GM19468 (cell line): ENCODE results near the gene PRAC2.

Source experiments
- ATAC-seq: cut with Tn5 transposase; IDR thresholded peaks from one replicate; pipeline ENCODE4 v1.9.1; 2021; ENCODE audit warnings: mild to moderate bottlenecking, moderate library complexity, moderate number of reproducible peaks; ENCODE audit not compliant: unreplicated experiment; ENCODE audit errors: extremely low read depth

The PRAC2 gene

GRCh38 chr17:48719642-48720265, 3.2 kb upstream of the PRAC2 start:
- no peak for ATAC-seq

DNA sequence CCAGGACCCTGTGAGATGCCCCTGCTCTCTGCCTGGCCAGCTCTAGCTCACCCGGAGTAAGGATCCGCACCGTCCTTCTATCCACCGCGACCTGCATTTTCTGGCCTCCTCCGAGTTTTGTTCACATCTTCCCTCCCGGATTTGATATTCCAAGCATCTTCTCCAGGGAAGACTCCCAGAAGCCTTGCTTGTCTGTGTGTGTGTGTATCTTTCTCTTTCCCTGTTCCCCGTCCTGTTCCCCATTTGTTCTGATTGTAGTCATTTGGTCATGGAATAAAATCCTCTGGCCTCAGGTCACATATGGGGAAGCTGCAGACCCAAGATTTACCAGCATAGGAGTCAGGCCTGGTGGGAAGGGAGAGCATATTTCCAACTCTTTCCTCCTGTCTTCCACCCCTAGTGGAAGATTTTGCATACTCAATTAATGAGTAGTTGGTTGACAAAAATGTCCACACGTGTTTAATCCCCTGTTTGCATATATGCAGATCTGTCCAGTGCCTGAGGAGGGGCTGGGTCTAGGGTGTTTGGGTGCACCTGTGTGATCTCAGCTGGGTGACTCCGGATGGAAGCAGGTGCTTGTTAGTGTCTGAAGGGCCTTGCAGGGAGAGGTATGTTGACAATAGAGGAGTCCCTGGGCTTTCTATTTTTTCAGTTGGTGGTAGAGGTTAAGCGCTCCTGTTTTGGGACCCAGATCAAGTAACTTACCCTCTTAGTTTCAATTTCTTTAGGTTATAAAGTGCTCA, 2.5 kb upstream of the PRAC2 start:
- no peak for ATAC-seq

DNA sequence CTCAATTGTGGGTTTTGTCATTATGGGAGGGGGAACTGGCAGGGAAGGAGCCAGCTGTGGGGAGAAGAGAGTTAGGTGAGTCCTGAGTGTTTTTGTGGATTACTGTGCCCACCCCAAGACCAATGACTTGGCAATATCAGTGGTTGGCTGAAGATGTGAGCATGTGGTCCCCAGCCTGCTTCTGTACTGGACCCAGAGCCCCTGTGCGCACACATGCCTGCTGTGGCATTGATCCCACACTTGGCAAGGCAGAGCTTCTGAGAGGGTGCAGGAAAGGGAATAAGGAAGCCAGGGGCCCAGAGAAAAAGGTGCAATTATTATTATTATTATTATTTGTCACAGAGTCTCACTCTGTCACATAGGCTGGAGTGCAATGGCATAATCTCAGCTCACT, 2.0 kb upstream of the PRAC2 start:
- no peak for ATAC-seq

- no peak for ATAC-seq
These were observed 631 bp upstream of the PRAC2 start, which contains the start of gene PRAC1 for GRCh38 chr17:48722201-48722907. Gene PRAC1, minus strand, starts transcription at chr17:48722518. Its CDS starts 126 bp downstream, at chr17:48722392.

- ATAC-seq: no peak
These were observed 652 bp downstream of the PRAC2 start for GRCh38 chr17:48723423-48724250.

DNA sequence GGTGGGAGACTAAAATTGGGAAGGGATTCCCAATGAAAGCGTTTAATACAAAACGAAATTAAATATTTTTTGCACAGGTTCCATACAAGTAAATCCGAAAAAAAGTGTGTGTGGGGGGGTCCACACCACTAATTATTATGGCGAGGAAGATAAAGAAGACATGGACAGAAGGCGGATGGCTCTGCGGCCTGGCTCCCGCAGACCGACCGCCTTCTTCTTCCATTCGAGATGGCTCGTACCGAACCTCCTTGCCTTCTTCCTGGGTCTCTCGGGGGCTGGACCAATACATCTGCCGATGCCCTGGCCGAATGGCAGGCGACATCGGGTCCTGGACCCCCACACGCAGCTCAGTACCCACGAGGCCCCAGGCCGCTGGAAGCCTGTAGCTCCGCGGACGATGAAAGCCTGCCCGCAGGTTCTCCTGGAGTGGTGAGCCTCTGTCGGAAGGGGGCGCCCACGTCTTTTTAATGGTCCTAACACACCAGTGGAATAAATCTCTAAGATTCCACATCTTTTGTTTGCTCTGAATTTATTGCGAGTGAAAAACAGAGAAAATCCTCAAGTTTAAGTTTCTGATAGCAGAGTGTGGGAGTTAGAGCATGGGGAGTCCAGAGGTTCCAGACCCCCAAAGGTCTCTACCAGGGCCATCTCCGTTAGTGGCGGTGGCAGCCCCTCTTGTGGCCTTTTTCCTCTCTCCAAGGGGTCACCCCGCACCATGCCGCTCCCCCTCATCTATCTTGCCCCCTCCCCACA, 1.4 kb downstream of the PRAC2 start:
- ATAC-seq: no peak

DNA sequence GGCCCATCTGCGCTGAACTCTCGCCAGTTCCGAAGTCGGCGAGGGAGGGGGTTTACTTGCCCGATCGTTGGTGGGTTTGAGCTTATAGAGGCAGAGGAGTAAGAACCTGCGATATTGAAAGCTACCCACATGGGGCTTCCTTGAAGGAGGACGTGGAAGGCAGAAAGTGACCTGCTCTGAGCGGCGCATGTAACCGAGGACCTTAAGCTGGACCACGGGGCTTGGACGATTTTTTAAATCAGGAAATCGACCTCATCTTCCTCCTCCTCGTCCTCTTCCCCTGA, 2.0 kb downstream of the PRAC2 start:
- ATAC-seq: no peak

GRCh38 chr17:48725288-48726064, 2.5 kb downstream of the PRAC2 start:
- no peak for ATAC-seq

DNA sequence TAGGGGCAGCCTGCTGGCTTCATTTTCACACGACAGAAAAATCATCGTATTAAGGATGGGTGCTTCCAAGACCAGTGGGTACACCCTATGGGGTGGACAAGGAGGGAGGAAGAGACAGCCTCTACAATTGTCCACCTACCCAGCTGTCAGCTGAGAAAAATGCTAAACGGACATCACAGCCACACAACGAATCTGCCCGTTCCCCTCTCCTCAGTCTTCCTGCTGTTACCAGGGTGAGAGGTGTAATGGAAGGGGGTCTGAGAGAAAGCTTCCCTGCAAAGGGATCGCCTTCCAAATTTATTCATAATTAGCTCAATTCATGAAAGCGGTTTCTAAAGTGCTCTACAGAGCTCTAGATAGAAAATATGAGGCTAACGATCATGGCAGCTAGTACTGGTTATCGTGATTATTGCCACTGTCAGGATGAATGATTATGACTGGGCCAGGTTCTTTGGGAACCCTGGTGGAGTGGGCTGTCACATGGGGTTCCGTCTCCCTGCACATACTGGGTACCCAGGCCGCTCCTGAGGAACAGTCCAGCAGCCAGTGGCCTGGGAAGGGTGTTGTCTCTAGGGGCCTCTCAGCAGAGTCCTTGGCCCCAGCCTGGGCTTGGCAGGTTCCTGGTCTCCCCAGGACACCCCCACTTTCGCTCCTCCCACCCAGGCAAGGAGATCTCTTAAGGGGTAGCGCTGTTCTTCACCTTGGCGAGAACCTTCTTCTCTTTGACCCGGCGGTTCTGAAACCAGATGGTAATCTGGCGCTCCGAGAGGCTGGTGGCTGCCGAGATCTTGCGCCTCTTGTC, 3.3 kb downstream of the PRAC2 start:
- no peak for ATAC-seq

- no peak for ATAC-seq
These were observed 3.9 kb downstream of the PRAC2 start for GRCh38 chr17:48726916-48727286.

GRCh38 chr17:48727415-48728175, 4.6 kb downstream of the PRAC2 start:
- no peak for ATAC-seq

DNA sequence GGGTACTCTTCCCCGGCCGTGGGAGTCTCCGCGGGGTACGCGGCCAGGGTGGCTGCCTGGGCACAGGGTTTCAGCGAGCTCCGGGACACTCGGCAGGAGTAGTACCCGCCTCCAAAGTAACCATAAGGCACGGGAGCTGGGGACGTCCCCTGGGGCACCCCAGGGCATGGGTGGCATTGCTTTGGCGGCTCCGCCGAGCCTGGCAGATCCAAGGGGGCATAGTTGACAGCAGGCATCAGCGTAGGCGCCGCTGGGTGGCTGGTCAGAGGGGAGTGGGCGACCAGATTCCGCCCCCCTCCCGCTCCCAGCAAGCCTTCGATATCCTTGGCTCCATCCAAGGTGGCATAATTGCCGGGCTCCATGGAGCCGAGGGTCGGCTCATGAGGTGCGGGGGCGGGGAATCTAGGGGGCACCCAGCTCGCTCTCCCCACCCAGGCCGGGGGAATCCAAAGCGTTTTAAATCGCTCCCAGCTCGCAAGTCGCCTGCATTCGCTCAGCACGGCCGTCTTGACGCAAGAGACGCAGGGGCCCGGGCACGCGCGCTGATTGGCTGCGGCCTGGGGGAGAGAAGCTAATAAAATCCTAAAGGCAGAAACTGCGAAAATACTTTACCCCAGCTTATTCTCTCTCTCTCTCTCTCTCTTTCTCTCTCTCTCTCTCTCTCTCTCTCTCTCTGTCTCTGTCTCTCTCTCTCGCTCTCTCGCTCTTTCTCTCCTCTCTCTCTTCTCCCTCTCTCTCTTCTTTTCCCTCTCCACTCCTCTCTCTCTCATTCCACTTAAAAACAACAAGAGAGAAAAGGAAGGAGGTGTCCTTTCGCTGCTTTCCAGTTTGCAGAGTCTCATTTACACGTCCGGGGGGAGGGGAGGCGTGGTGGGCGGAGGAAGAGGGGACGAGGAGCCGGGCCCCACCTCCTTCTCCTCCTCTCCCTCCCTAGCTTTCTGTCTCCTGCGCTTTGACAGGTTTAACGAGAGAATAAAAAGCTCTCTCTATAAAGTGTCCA, 5.5 kb downstream of the PRAC2 start, which contains the start of gene HOXB13:
Gene HOXB13 (minus strand): TSS at position 519 of the 1,000 bp plus-strand sequence. CDS start 157 bp downstream, at position 362.
- ATAC-seq: no peak

GRCh38 chr17:48729335-48730239, 6.6 kb downstream of the PRAC2 start:
- no peak for ATAC-seq

- ATAC-seq: no peak
These were observed 7.2 kb downstream of the PRAC2 start for GRCh38 chr17:48730240-48730550.

DNA sequence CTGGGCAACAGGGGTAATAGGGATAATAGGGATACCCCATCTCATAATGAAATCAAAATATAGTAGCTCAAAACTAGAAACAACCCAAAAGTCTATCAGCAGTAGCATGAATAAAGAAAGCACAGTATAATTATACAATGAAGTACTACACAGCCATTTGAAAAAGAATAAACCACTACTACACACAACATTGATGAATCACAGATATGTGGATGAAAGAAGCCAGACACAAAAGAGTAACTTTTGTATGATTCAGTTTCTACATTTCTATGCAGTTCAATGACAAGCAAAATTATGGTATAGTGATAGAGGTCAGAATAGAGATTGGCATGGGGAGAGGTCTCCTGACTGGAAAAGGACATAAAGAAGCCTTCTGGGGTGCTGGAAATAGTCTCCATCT, 8.4 kb downstream of the PRAC2 start:
- no peak for ATAC-seq
